GM12873 (cell line): ENCODE results near the gene NES.

Experiments
- TF ChIP-seq, protein P1 (sequence below): IDR thresholded peaks from 2 replicates; pipeline ENCODE4 v1.5.1; 2012; ENCODE audit warnings: low read depth, mild to moderate bottlenecking, moderate library complexity, low read length, control low read depth; ENCODE audit not compliant: insufficient read depth; ENCODE audit errors: missing control alignments

The NES gene

DNA sequence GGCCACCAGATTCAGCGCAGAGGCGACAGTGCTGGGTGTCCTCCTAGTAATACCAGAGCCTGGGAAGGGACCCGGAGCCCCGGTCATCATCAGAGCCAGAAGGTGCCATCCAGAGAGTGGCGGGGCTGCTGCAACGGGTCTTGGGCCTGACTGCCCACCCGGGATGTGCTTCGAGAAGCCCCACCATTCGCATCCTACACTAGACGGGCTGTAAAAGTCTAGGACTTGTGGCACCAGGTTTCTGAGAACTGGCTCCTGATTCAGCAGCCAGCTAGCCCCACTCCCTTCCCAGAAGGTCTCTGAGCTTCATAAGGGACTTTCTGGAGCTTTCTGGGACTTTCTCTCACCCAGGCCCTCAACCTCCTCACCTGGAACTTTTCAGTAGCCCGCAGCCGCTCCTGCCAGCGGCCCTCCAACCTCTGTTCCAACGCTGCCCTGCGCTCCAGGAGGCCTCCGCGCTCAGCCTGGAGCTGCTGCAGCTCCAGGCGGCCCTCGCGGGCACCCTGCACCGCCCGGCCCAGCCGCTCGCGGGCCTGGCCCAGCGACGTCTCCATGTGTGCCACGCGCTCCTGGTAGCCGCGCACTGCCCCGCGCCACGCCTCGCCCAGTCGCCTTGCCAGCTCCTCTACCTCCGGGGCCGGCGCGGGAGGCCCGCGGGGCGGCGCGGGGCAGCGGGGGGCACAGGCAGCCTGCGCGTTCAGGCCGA lies 940 bp downstream of the NES start:
- TF ChIP-seq, protein P1, sequence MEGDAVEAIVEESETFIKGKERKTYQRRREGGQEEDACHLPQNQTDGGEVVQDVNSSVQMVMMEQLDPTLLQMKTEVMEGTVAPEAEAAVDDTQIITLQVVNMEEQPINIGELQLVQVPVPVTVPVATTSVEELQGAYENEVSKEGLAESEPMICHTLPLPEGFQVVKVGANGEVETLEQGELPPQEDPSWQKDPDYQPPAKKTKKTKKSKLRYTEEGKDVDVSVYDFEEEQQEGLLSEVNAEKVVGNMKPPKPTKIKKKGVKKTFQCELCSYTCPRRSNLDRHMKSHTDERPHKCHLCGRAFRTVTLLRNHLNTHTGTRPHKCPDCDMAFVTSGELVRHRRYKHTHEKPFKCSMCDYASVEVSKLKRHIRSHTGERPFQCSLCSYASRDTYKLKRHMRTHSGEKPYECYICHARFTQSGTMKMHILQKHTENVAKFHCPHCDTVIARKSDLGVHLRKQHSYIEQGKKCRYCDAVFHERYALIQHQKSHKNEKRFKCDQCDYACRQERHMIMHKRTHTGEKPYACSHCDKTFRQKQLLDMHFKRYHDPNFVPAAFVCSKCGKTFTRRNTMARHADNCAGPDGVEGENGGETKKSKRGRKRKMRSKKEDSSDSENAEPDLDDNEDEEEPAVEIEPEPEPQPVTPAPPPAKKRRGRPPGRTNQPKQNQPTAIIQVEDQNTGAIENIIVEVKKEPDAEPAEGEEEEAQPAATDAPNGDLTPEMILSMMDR, result no peak

DNA sequence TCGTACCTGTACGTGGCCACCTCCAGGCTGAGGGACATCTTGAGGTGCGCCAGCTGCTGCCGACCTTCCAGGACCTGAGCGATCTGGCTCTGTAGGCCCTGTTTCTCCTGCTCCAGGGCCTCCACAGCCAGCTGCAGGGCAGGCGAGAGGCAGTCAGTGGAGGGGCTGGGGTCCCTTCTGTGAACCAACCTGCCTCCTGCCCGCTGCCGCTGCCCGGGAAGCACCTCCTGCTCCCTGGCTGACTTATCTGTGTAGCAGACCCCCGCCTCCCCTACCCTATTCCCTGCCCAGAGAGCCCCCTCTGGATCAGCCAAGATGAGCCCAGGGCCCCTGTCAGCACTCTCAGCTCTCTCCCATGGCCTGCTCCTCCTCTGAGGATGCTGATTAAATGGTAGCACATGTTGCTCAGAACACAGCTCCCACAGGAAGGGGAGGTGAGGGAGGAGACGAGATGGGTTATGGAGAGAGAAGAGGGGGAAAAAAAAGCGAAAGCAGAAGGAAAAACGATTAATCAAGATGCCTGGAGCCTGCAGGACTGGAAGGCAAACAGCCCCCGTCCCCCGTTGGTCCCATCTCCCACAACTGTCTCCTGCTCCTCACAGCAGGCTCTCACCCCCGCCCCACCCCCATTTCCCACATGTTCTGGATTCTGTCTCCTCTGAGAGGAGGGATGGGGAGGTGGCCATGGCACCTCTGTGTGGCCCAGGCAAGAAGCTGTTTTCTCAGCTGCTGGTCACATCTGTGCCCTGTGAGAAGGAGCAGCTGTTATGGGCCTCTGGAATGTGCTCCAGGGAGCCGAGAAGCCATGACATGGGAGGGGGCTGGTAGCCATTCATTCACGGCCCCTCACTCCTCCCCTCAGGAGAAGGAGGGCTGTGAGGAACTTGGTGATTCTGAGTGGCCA lies 1.7 kb downstream of the NES start:
- TF ChIP-seq, protein P1, result no peak

DNA sequence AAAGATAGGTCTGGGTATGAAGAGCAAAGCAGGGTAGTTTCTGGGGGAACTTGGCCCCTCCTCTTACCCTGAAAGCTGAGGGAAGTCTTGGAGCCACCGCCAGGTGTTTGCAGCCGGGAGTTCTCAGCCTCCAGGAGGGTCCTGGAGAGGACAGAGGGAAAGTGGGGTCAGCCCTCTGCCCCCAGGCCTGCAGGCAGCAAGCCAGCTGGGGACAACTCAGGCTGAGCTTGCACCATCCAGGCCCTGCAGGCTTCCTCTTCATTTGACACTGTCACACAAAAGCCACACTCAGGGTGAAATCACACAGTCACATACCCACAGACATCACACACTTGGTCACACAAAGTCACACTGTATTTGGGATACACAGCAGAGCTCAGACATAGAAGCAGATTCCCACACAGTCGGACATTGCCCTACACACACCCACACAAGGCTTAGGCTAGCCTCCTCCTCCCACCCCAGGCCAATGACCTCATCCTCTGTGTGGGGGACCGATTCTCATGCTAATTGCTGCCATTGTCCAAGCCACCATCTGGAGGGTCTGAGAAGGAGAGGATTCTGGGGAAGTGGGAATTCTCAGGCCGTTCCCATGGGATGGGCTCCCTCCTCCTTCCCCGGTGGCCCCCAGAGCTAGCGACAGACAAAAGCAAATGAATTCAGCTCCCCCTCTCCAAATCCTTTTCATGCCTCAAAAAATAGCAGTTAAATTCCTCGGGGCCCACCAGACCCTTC lies 3.7 kb downstream of the NES start:
- TF ChIP-seq, protein P1, result no peak

DNA sequence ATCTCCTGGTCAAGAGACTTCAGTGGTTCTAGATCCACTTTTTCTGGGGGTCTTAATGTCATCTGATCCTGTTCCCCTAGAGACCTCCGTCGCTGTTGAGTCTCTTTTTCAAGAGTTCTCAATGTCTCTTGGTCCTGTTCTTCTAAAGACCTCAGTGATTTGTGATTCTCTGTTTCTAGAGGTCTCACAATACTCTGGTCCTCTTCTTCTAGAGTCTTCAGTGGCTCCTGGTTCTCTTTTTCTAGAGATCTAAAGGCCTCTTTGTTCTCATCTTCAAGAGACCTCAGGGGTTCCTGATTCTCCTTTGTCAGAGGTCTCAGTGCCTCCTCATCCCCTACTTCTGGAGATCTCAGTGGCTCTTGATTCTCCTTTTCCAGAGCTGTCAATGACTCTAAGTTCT lies 5.4 kb downstream of the NES start:
- TF ChIP-seq, protein P1, result no peak

DNA sequence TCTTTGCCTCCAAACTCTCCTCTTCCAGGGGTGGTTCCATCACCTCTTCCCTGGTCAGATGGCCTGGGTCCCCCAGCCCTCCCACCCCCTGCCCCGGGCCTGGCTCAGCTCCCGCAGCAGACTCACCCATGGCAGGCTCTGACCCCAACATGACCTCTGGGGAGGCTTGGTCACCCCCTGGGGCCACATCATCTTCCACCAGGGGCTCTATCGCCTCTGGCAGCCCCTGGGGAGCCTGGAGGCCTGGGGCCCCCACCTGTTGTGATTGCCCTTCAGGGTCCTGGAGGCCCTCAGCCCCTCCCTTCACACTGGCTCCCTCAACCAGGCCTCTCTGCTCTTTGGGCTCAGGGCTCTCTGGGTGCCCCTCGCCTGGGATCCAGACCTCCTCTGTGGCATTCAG lies 6.4 kb downstream of the NES start:
- TF ChIP-seq, protein P1, result no peak

DNA sequence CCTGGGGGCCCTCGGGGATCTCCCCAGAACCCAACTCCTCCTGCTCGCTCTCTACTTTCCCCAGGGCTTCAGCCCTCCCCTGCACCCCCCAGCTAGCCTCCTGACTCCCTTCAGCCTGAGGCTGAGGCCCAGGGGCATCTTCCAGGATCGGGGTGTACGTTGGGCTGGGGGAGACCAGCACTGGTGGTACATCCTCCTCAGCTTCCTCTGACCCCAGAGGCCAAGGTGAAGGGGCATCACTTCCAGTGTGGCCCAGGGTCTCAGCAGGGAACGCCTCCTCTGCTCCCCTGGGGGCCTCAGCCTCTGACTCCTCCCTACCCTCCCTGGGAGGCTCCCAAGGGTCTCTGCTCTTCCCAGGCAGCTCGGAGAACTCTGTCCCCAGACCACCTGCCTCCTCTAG lies 6.8 kb downstream of the NES start:
- TF ChIP-seq, protein P1, result no peak

DNA sequence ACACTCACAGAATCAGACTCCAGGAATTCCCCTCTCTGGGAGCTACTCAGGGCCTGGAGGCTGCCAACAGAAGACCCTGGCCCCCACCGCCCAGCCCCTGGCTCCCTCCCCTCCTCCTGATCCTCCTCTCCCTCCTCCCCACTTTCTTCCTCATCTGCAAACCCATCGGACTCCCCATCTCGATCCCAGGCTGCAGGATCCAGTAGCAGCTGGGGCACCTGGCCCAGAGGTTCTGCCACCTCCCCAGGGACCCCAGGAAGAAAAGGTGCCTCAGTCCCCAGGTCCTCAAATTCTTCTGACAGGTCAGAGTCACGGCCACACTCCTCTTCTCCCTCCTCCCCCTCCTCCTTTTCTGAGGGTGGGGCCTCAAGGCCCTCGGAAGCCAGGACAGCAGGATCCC lies 7.4 kb downstream of the NES start:
- TF ChIP-seq, protein P1, result no peak
